ENCODE data around the gene VTCN1. TPM values are rescaled to one million over a fixed set of nuclear protein-coding genes. Genes with fewer than 3 reads are reported as not detected.

Gene VTCN1
- total RNA-seq, 8 experiments from 2014 or later, result 0.22 to 2.0 (median 0.43) TPM; not detected in 2

- H3K4me3 ChIP-seq, result no peak overlapping the region
- H3K4me1 ChIP-seq (replicated peaks in 1 of 2), result peaks cover 33 to 48% of the 10 kb centered on the region in 2 donors
- in situ Hi-C loops (cut with MboI; ENCODE audit: low pct_unique_long_range_greater_than_20kb in 2 of 9, low sequenced_read_pairs in 9 of 9, unreplicated experiment in 9 of 9), result loop anchor here in 3 of 9 experiments (25.0 kb wide), 2 partner anchors 190 to 665 kb away; no protein-coding TSS in a partner anchor
- H3K27ac ChIP-seq, result no peak overlapping the region
- WGBS, 10 experiments, result 83 to 100% (median 99%) methylated on average over 1 to 3 of the region's 3 CpGs; no CpG with 5 or more reads in 2 of the 10 experiments
- no peak for ATAC-seq (replicated peaks in 6 of 8)
Observed at GRCh38 chr1:117096951-117097408, 113.7 kb downstream of the VTCN1 start.

DNA sequence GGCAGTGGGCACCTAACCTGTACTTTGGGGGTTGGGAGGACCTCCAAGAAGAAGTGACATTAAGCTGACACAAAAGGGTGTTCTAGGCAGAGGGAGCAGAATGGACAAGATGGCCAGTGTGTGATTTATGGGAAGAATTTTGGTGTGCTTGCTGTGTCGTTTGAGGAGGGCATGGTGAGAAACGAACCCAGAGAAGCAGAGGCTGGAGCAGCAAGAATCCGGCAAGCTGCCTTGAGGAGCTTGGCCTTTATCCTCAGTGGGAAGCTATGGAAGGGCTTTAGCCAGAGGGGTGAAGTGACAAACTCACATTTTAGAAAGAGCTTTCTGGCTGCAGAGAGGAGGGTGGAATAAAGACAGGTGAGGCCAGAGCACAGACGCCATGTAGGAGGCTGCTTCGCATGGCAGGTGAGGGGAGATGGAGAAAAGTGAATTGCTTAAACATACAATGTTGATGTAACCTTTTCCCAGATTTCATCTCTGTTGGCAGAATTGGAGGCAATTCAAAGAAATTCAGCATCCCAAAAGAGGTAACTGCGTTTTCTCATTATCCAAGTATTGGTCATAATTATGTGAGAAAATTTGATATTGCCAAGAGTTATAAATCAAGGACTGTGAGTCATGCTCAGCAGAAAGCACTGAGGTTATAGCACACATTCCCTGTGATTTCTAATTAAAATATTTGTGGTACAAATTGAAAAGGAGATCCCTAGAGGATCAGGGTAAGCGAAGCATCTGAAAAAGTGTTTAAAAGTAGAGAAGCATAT lies 115.7 kb downstream of the VTCN1 start:
- H3K27ac ChIP-seq, result no peak overlapping the region
- peaks cover 33 to 48% of the 10 kb centered on the region in 2 donors for H3K4me1 ChIP-seq (replicated peaks in 1 of 2)
- H3K4me3 ChIP-seq, result no peak overlapping the region
- 55 to 100% (median 78%) methylated on average over 2 to 7 of the region's 7 CpGs for WGBS, 10 experiments
- in situ Hi-C loops (cut with MboI; ENCODE audit: low pct_unique_long_range_greater_than_20kb in 2 of 9, low sequenced_read_pairs in 9 of 9, unreplicated experiment in 9 of 9), result loop anchor here in 3 of 9 experiments (25.0 kb wide), 2 partner anchors 192 to 667 kb away; no protein-coding TSS in a partner anchor
- peak in 5 of 8 experiments; percentile 23 to 53 (median 35) for ATAC-seq (replicated peaks in 6 of 8)

GRCh38 chr1:117093870-117094621 lies 116.7 kb downstream of the VTCN1 start:
- 20 to 100% (median 56%) methylated on average over 1 to 6 of the region's 6 CpGs; no CpG with 5 or more reads in 2 of the 10 experiments for WGBS, 10 experiments
- ATAC-seq (replicated peaks in 6 of 8), result peak in 7 of 8 experiments; percentile 15 to 67 (median 48)
- peaks cover 33 to 48% of the 10 kb centered on the region in 2 donors for H3K4me1 ChIP-seq (replicated peaks in 1 of 2)
- peak overlapping the region in 1 of 2 donors; percentile 47 for H3K27ac ChIP-seq
- in situ Hi-C loops (cut with MboI; ENCODE audit: low pct_unique_long_range_greater_than_20kb in 2 of 9, low sequenced_read_pairs in 9 of 9, unreplicated experiment in 9 of 9), result loop anchor here in 3 of 9 experiments (25.0 kb wide), 2 partner anchors 193 to 668 kb away; no protein-coding TSS in a partner anchor
- H3K4me3 ChIP-seq, result no peak overlapping the region

Other genes starting within 250 kb of the VTCN1 start
- 1 to 10 TPM in 6 of 8 experiments, under 1 TPM in 2; 0.27 to 4.8 (median 1.9) TPM for gene CD101, start 209.2 kb downstream of the VTCN1 start, total RNA-seq
- 10 to 100 TPM in 4 of 8 experiments, 1 to 10 TPM in 4; 5.4 to 48.7 (median 10.6) TPM for gene TTF2, start 150.6 kb downstream of the VTCN1 start, total RNA-seq
- 10 to 100 TPM in 3 of 8 experiments, 1 to 10 TPM in 5; 1.2 to 14.5 (median 7.4) TPM for gene TRIM45, start 89.2 kb downstream of the VTCN1 start, total RNA-seq
- gene MAN1A2, start 156.5 kb upstream of the VTCN1 start, total RNA-seq, result 10 to 100 TPM; 33.3 to 57.9 (median 41.1) TPM